Measurements from ENCODE around the gene CLPSL2. TPM values are rescaled to one million over a fixed set of nuclear protein-coding genes. Genes with fewer than 3 reads are reported as not detected.

Gene CLPSL2
- total RNA-seq, 1 experiment from 2014 or later = 1.7 TPM

DNA sequence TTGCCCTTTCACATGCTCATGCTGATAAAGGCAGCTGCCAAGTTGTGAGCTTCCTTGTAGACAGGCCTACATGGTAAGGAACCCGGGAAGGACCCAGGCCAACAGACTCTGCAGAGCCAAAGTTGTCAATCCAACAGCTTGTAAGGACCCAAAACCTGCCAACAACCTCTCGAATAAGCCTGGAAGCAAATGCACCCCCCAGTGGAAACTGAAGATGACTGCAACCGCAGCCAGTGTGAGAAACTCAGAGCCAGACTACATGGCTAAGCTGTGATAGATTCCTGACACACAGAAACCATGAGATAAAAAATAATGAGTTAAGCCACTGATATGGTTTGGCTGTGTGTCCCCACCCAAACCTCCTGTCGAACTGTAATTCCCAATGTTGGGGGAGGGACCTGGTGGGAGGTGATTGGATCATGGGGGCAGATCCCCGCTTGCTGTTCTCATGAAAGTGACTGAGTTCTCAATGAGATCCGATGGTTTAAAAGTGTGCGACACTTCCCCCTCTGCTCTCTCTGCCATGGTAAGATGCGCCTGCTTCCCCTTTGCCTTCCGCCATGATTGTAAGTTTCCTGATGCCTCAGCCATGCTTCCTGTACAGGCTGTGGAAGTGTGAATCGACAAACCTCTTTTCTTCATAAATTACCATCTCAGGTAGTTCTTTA is 18.8 kb upstream of the CLPSL2 start:
- no peak overlapping the region for H3K9ac ChIP-seq (ENCODE audit: low read length)
- RAD21 ChIA-PET (ENCODE audit: low non-redundant PET in 1 of 2, low total read pairs in 2 of 2, uncharacterized antibody in 2 of 2, unreplicated experiment in 2 of 2) = interaction anchor here in 1 of 2 experiments (0.6 kb wide), 1 partner anchor 235 kb away, joined by 5 read pairs; no protein-coding TSS in a partner anchor
- H3K4me2 ChIP-seq (ENCODE audit: low read length) = no peak overlapping the region
- peaks cover 0 to 13% of the 10 kb centered on the region in 2 experiments; a peak in 1 of 4 replicates for H3K4me1 ChIP-seq (ENCODE audit: control insufficient read depth in 1 of 2, insufficient read depth in 2 of 2, low read length in 2 of 2)
- no peaks in the 10 kb centered on the region for H3K36me3 ChIP-seq (ENCODE audit: control insufficient read depth in 1 of 2, insufficient read depth in 2 of 2, low read length in 2 of 2)
- intact Hi-C loops (cut with micrococcal nuclease) = loop anchor here (5.0 kb wide), 2 partner anchors 175 to 235 kb away; no protein-coding TSS in a partner anchor
- DNase-seq (ENCODE audit: low read depth, low spot score) (peak; percentile 71), ATAC-seq (peak; percentile 94)
- POLR2A ChIA-PET = interaction anchor here (0.6 to 1.1 kb wide), 3 partner anchors 11 to 1056 kb away, joined by 3 to 4 read pairs (median 3); no protein-coding TSS in a partner anchor
- CTCF ChIA-PET = interaction anchor here (1.0 to 2.0 kb wide), 9 partner anchors 9 to 234 kb away, joined by 3 to 12 read pairs (median 6); partner anchors contain the start of gene ARMC12
- H3K9me3 ChIP-seq (ENCODE audit: control insufficient read depth in 1 of 2, insufficient read depth in 1 of 2, low read depth in 1 of 2, low read length in 2 of 2) = no peaks in the 10 kb centered on the region
- no peak overlapping the region for H3K4me3 ChIP-seq (replicated peaks in 1 of 2; ENCODE audit: low read depth in 1 of 2, low read length in 2 of 2)
- H3K27ac ChIP-seq (ENCODE audit: low read depth, low read length) = no peak overlapping the region
- no peaks in the 10 kb centered on the region for H3K27me3 ChIP-seq (ENCODE audit: insufficient read depth, low read length)
- no TSS peak for BruUV-seq (replicated peaks)
- peak; percentile 65 for TF ChIP-seq RAD21 (IDR thresholded peaks at IDR 0.05; ENCODE audit: low read depth)
- TF ChIP-seq FOSL1 (IDR thresholded peaks at IDR 0.05; ENCODE audit: low read depth) = no peak
- no peak for TF ChIP-seq JUND (IDR thresholded peaks at IDR 0.05)
- no peak for TF ChIP-seq CEBPB (IDR thresholded peaks at IDR 0.05; ENCODE audit: low read depth)
- no peak for TF ChIP-seq EGR1 (IDR thresholded peaks at IDR 0.05; ENCODE audit: low read depth)
- TF ChIP-seq POLR2AphosphoS5 (IDR thresholded peaks at IDR 0.05; ENCODE audit: low read depth, low read length) = no peak
- no peak for TF ChIP-seq ZNF274 (IDR thresholded peaks at IDR 0.05; ENCODE audit: low read depth, low read length)
- TF ChIP-seq CBX3 (IDR thresholded peaks at IDR 0.05; ENCODE audit: low read depth) = no peak
- TF ChIP-seq, protein P1, sequence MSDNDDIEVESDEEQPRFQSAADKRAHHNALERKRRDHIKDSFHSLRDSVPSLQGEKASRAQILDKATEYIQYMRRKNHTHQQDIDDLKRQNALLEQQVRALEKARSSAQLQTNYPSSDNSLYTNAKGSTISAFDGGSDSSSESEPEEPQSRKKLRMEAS (IDR thresholded peaks at IDR 0.05) = no peak
- TF ChIP-seq ZFX (IDR thresholded peaks at IDR 0.05) = no peak
- TF ChIP-seq, protein P2, sequence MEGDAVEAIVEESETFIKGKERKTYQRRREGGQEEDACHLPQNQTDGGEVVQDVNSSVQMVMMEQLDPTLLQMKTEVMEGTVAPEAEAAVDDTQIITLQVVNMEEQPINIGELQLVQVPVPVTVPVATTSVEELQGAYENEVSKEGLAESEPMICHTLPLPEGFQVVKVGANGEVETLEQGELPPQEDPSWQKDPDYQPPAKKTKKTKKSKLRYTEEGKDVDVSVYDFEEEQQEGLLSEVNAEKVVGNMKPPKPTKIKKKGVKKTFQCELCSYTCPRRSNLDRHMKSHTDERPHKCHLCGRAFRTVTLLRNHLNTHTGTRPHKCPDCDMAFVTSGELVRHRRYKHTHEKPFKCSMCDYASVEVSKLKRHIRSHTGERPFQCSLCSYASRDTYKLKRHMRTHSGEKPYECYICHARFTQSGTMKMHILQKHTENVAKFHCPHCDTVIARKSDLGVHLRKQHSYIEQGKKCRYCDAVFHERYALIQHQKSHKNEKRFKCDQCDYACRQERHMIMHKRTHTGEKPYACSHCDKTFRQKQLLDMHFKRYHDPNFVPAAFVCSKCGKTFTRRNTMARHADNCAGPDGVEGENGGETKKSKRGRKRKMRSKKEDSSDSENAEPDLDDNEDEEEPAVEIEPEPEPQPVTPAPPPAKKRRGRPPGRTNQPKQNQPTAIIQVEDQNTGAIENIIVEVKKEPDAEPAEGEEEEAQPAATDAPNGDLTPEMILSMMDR (IDR thresholded peaks at IDR 0.05 in 2 of 3, conservative IDR thresholded peaks at IDR 0.05 in 1 of 3; ENCODE audit: borderline replicate concordance in 1 of 3, insufficient read depth in 1 of 3, low read depth in 2 of 3, low read length in 2 of 3) = peak; percentile 49 to 86 (median 79); a peak in 5 of 6 replicates
- TF ChIP-seq YY1 (IDR thresholded peaks at IDR 0.05; ENCODE audit: extremely low read depth, insufficient replicate concordance, low read depth, low read length) = no peak
- no peaks in the 10 kb centered on the region for H3K9me2 ChIP-seq (ENCODE audit: insufficient read depth)
- H2AFZ ChIP-seq (ENCODE audit: low read depth, low read length, poor library complexity, severe bottlenecking) = peak overlapping the region; percentile 56
- no peaks in the 10 kb centered on the region for H3K79me2 ChIP-seq (ENCODE audit: insufficient read depth, low read length)
- H4K20me1 ChIP-seq (ENCODE audit: insufficient read depth) = no peaks in the 10 kb centered on the region
